Colonic mucosa (tissue), 4 donors: Measurements from ENCODE around the gene ABI2. TPM values are rescaled to one million over a fixed set of nuclear protein-coding genes. Genes with fewer than 3 reads are reported as not detected.

Source experiments
- DNase-seq: peaks from one replicate; pipeline ENCODE4 v3.0.0-alpha.2; 2020
- H3K27ac ChIP-seq: fragments of 200-600 bp; one replicate; pipeline ENCODE4 v1.8.0; 2021
- H3K27me3 ChIP-seq: fragments of 200-600 bp; one replicate; pipeline ENCODE4 v1.8.0; 2021
- H3K36me3 ChIP-seq: fragments of 200-600 bp; one replicate; pipeline ENCODE4 v1.8.0; 2021
- H3K4me1 ChIP-seq: fragments of 200-600 bp; one replicate; pipeline ENCODE4 v1.8.0; 2021; ENCODE audit warnings: mild to moderate bottlenecking
- H3K4me3 ChIP-seq: fragments of 200-600 bp; one replicate; pipeline ENCODE4 v1.8.0; 2021
- H3K9ac ChIP-seq, 2 donors: one replicate each; pipeline ENCODE4 v1.7.0; 2013; ENCODE audit warnings: control low read depth in 2 of 2, low read depth in 2 of 2, low read length in 2 of 2
- H3K9me3 ChIP-seq: fragments of 200-600 bp; one replicate; pipeline ENCODE4 v1.8.0; 2021
- intact Hi-C: fragments of 100-400 bp; cut with DNase I; formaldehyde crosslinking; loops from one replicate; pipeline ENCODE4 v1.14.1; 2022
- total RNA-seq, 2 donors: library from RNA; stranded (reverse); fragmentation: NEBNext Ultra II Directional in 1 of 2; extraction: Animal tissue kit (Norgen Biotek cat#: 25700) in 1 of 2; gene quantifications; one replicate each; pipeline ENCODE4 v1.2.1, GENCODE V29; 2021
- TF ChIP-seq, protein P1 (sequence below): fragments of 200-600 bp; IDR thresholded peaks from one replicate; pipeline ENCODE4 v1.8.0; 2022; ENCODE audit warnings: antibody characterized with exemption, mild to moderate bottlenecking
- donor health status: healthy.
- donor health status: DM: no; HTN: no; CAD: no.
- donor health status: DM: no; HTN: no; CAD: no.

Gene ABI2
- total RNA-seq, 2 donors from 2014 or later: 23.8 to 24.5 TPM

DNA sequence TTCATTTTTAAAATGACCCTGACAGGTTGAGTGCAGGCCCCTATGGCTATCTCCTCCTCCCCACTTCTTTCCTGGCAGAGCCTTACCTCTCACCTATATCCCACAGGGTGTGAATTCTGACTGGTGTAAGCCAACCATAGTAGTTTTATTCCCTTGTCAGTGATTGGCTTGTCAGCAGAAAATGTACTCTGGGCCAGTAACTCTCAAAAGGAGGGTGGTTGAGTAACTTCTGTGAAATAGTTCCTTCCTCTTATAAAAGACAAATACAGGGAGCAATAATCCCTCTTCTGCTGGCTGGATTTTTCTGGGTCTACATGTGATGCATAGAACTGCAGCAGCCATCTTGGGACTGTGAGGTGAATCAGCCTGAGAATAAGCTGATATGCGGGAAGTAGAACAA lies 123.5 kb downstream of the ABI2 start:
- Histone ChIP-seq H3K9ac (no peak overlapping the region), H3K36me3 (no peaks in the 10 kb centered on the region), H3K27ac (no peak overlapping the region), H3K9me3 (no peaks in the 10 kb centered on the region), H3K4me3 (no peak overlapping the region), H3K4me1 (no peaks in the 10 kb centered on the region), H3K27me3 (no peaks in the 10 kb centered on the region)
- intact Hi-C loops: loop anchor here (10.0 kb wide), 1 partner anchor 227 kb away; no protein-coding TSS in a partner anchor
- TF ChIP-seq, protein P1, sequence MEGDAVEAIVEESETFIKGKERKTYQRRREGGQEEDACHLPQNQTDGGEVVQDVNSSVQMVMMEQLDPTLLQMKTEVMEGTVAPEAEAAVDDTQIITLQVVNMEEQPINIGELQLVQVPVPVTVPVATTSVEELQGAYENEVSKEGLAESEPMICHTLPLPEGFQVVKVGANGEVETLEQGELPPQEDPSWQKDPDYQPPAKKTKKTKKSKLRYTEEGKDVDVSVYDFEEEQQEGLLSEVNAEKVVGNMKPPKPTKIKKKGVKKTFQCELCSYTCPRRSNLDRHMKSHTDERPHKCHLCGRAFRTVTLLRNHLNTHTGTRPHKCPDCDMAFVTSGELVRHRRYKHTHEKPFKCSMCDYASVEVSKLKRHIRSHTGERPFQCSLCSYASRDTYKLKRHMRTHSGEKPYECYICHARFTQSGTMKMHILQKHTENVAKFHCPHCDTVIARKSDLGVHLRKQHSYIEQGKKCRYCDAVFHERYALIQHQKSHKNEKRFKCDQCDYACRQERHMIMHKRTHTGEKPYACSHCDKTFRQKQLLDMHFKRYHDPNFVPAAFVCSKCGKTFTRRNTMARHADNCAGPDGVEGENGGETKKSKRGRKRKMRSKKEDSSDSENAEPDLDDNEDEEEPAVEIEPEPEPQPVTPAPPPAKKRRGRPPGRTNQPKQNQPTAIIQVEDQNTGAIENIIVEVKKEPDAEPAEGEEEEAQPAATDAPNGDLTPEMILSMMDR: no peak
- DNase-seq: no peak

DNA sequence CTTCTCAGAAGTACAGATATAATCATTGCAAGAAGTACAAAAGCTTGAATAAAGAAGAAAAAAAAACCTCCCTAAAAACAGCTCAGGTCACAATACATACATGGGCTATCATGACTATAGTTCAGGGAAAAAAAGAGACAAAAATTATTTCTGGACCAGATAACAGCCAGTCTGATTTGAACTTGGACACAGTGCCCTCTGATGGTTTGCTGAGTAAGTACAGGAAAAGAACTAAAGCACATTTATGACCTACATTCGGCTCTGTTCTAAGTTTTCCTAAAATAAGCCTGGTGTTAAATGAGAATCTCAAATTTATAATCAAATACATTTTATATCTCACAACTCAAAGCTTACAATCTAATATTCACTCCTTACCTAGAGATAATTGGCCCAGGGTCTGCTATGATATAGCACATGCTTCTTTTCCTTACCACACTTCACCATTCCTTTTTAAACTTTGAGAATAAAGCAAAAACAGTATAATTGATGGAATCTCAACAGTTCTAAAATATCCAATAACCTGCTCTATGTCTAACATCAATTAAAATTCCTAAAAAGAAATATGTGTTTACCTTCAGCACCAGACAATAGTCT lies 125.8 kb downstream of the ABI2 start:
- H3K27me3 ChIP-seq: no peaks in the 10 kb centered on the region
- H3K9ac ChIP-seq: no peak overlapping the region
- H3K4me1 ChIP-seq: no peaks in the 10 kb centered on the region
- peak; percentile 35 for DNase-seq
- no peaks in the 10 kb centered on the region for H3K36me3 ChIP-seq
- H3K9me3 ChIP-seq: no peaks in the 10 kb centered on the region
- intact Hi-C loops: loop anchor here (10.0 kb wide), 1 partner anchor 229 kb away; no protein-coding TSS in a partner anchor
- H3K4me3 ChIP-seq: no peak overlapping the region
- TF ChIP-seq, protein P1: peak; percentile 62
- H3K27ac ChIP-seq: no peak overlapping the region

DNA sequence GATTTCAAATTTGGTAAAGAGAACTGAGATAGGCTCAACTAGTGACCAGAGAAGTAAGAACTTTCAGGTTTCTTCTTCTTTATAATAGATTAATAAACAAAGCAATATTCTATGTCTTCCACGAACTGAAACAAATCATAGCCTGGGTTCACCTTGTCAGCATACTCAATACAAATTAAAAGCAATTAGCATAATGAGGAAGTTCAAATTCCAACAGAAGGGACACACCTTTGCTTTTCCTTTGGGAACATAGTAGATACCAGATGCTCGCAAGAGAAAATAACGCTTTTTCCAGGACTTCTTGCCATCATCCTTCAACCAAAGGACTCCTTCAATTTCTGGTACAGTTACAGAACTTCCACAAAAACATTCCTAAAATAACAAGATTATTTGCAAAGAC lies 127.0 kb downstream of the ABI2 start:
- H3K9me3 ChIP-seq: no peaks in the 10 kb centered on the region
- no peak overlapping the region for H3K9ac ChIP-seq
- H3K27me3 ChIP-seq: no peaks in the 10 kb centered on the region
- intact Hi-C loops: loop anchor here (10.0 kb wide), 1 partner anchor 230 kb away; no protein-coding TSS in a partner anchor
- TF ChIP-seq, protein P1: no peak
- no peak overlapping the region for H3K4me3 ChIP-seq
- H3K27ac ChIP-seq: peak overlapping the region; percentile 4
- no peaks in the 10 kb centered on the region for H3K36me3 ChIP-seq
- no peaks in the 10 kb centered on the region for H3K4me1 ChIP-seq
- no peak for DNase-seq

DNA sequence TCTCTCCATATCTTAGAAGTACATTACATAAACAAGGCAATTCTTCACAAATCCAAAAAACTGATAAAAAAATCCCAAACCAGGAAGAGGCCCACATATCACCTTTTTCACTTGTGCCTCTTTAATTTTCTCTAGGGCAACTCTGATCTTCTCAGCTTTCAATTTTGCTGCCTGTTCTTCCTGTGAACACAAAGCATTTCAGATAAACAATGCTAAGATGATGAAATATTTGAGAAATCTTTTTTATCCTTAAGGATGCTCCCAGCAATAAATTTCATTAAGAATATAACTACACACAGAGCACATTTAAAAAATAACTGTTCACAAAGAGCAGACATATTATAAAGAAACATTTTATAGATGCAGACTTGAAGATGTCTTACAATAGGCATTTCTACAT lies 133.6 kb downstream of the ABI2 start:
- Histone ChIP-seq H3K9me3 (no peaks in the 10 kb centered on the region), H3K4me3 (no peak overlapping the region), H3K27ac (no peak overlapping the region), H3K9ac (no peak overlapping the region), H3K27me3 (no peaks in the 10 kb centered on the region), H3K36me3 (no peaks in the 10 kb centered on the region), H3K4me1 (no peaks in the 10 kb centered on the region)
- TF ChIP-seq, protein P1: no peak
- DNase-seq: no peak
- intact Hi-C loops: no loop called here

DNA sequence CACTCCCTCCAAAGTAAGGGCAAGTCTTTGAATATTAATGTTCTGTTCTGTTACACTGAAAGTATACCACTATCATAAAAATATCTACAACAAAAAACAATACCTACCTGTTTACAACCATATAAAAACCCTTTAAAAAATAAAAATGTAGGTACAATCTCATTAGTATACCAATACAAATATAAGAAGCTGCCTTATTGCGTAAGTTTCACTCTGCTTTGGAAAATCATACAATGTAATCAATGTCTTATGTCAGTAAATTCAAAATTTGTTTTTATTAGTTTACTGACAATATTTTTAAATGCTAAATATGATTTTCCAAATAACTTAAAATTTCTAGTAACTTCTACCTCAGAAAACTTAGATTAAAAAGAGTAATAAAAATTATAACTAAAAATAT lies 134.1 kb downstream of the ABI2 start:
- Histone ChIP-seq H3K4me3 (no peak overlapping the region), H3K27ac (no peak overlapping the region), H3K4me1 (no peaks in the 10 kb centered on the region), H3K36me3 (no peaks in the 10 kb centered on the region), H3K27me3 (no peaks in the 10 kb centered on the region), H3K9ac (no peak overlapping the region), H3K9me3 (no peaks in the 10 kb centered on the region)
- DNase-seq: no peak
- intact Hi-C loops: no loop called here
- TF ChIP-seq, protein P1: no peak
